ENCODE data around the gene RASL10B. TPM values are rescaled to one million over a fixed set of nuclear protein-coding genes. Genes with fewer than 3 reads are reported as not detected.

Gene RASL10B
- total RNA-seq: 9.1 TPM

DNA sequence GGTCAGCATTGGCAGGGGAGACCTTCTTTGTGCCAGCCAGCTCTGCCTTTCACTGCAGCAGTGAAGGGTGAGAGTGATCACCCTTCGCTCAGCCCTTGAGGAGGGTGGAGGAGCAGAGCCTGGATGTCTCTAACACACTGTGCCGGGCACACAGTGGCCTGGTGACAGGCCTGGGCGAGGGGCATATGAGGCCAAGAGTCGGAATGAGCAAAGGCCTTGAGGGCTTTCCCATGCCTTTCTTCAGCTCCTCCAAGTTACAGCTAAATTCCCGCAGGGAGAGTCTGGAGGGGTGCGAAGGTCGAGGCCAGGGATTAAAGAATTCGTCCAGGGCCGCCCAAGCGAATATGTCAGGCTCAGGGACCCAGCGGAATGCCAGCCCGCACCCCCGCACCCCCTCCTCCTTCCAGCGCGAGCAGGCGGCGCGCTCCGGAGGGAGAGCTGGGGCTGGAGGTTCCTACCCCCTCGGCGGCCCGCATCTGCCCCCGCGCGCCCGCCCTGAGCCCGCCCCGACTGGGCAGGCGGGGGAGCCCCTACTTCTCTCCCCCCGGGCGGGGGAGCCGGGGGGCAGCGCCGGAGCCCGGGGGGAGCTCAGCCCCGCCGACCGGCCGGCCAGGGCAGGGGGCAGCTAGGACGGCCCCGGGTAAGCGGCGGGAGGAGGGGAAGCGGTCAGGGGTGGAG, at the start of gene RASL10B:
TSS of gene RASL10B (plus strand) at position 401 of the 678 bp plus-strand sequence. CDS start 3,546 bp downstream, outside the sequence.
- Histone ChIP-seq H3K36me3 (no peaks in the 10 kb centered on the region), H3K4me3 (peak within 1 kb of the TSS; percentile 62 to 71), H3K4me1 (peaks cover 35% of the 10 kb centered on the region), H3K27me3 (no peaks in the 10 kb centered on the region), H3K9me3 (no peaks in the 10 kb centered on the region), H3K27ac (peak within 1 kb of the TSS; percentile 44)
- intact Hi-C loops (cut with DNase I): no loop called here
- peak in 1 of 2 donors; percentile 70 for DNase-seq (ENCODE audit: extremely low spot score in 2 of 2)
- TF ChIP-seq CTCF (IDR thresholded peaks at IDR 0.05): no peak
- TF ChIP-seq POLR2AphosphoS5 (IDR thresholded peaks at IDR 0.05; ENCODE audit: insufficient read depth in 1 of 2, low read depth in 1 of 2): no peak

- Histone ChIP-seq H3K27me3 (no peaks in the 10 kb centered on the region), H3K4me3 (no peak overlapping the region), H3K36me3 (peaks cover 0 to 43% of the 10 kb centered on the region in 2 donors), H3K9me3 (no peaks in the 10 kb centered on the region), H3K4me1 (no peaks in the 10 kb centered on the region), H3K27ac (no peak overlapping the region)
- DNase-seq (ENCODE audit: extremely low spot score in 2 of 2): no peak
- intact Hi-C loops (cut with DNase I): no loop called here
- TF ChIP-seq CTCF (IDR thresholded peaks at IDR 0.05): no peak
- TF ChIP-seq POLR2A (IDR thresholded peaks at IDR 0.05): no peak
- no peak for TF ChIP-seq POLR2AphosphoS5 (IDR thresholded peaks at IDR 0.05; ENCODE audit: insufficient read depth in 1 of 2, low read depth in 1 of 2)
Measured at GRCh38 chr17:35683591-35683990, 47.8 kb upstream of the RASL10B start.

DNA sequence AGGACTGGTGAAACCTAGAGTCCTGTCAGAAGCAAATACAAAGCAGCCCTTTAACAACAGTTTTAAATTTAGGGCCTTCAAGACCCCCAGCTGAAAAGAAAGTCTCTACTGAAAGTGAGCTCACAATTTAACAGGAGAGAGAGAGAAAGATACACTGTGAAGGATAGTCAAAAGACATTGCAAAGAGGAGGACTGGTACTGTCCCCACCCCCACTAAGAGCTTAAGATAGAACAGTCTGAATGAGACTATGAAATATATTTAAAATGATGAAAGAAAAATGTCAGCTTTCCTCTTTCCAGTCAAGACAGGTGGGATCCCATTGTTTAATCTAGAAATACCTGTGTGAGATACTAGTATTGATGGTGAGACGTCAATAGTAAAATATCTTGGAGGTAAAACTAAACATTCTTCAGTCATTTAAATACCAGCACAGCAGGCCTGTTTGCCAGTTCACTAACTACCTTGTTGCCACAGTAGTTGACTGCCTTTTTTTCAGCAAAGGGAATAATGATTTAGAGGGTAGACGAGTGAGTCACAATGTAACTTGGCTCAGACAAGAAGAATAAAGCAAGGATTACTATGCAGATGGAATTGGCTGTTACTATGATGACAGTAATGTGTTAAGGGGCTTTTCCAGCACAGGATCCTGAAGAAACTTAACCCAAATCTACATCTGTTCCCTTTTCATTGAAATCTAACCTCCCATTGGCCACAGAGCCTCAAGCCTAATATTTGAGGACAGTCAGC, 47.2 kb upstream of the RASL10B start:
- intact Hi-C loops (cut with DNase I): no loop called here
- no peaks in the 10 kb centered on the region for H3K4me1 ChIP-seq
- TF ChIP-seq CTCF (IDR thresholded peaks at IDR 0.05) (no peak), POLR2AphosphoS5 (IDR thresholded peaks at IDR 0.05; ENCODE audit: insufficient read depth in 1 of 2, low read depth in 1 of 2) (no peak), POLR2A (IDR thresholded peaks at IDR 0.05) (no peak)

GRCh38 chr17:35692512-35693210, 38.8 kb upstream of the RASL10B start:
- Histone ChIP-seq H3K27me3 (no peaks in the 10 kb centered on the region), H3K27ac (no peak overlapping the region), H3K9me3 (no peaks in the 10 kb centered on the region), H3K4me3 (no peak overlapping the region), H3K36me3 (peaks cover 0 to 13% of the 10 kb centered on the region in 2 donors), H3K4me1 (no peaks in the 10 kb centered on the region)
- intact Hi-C loops (cut with DNase I): no loop called here
- no peak for DNase-seq (ENCODE audit: extremely low spot score in 2 of 2)
- TF ChIP-seq CTCF (IDR thresholded peaks at IDR 0.05) (no peak), POLR2AphosphoS5 (IDR thresholded peaks at IDR 0.05; ENCODE audit: insufficient read depth in 1 of 2, low read depth in 1 of 2) (no peak), POLR2A (IDR thresholded peaks at IDR 0.05) (no peak)

More for the DNA sequence above, 47.2 kb upstream of the RASL10B start:
- H3K27ac ChIP-seq: no peak overlapping the region
- no peaks in the 10 kb centered on the region for H3K9me3 ChIP-seq
- no peaks in the 10 kb centered on the region for H3K27me3 ChIP-seq
- no peak for DNase-seq (ENCODE audit: extremely low spot score in 2 of 2)
- peaks cover 0 to 43% of the 10 kb centered on the region in 2 donors for H3K36me3 ChIP-seq
- H3K4me3 ChIP-seq: no peak overlapping the region
